HG03280 (cell line): ENCODE data around the gene NOTCH1.
A peak's percentile ranks its signal among the peaks of the same experiment; 100 is the strongest.

Experiments
- ATAC-seq: cut with Tn5 transposase; IDR thresholded peaks from one replicate; pipeline ENCODE4 v1.9.1; 2021; ENCODE audit warnings: mild to moderate bottlenecking, moderate library complexity; ENCODE audit not compliant: unreplicated experiment

NOTCH1 gene

DNA sequence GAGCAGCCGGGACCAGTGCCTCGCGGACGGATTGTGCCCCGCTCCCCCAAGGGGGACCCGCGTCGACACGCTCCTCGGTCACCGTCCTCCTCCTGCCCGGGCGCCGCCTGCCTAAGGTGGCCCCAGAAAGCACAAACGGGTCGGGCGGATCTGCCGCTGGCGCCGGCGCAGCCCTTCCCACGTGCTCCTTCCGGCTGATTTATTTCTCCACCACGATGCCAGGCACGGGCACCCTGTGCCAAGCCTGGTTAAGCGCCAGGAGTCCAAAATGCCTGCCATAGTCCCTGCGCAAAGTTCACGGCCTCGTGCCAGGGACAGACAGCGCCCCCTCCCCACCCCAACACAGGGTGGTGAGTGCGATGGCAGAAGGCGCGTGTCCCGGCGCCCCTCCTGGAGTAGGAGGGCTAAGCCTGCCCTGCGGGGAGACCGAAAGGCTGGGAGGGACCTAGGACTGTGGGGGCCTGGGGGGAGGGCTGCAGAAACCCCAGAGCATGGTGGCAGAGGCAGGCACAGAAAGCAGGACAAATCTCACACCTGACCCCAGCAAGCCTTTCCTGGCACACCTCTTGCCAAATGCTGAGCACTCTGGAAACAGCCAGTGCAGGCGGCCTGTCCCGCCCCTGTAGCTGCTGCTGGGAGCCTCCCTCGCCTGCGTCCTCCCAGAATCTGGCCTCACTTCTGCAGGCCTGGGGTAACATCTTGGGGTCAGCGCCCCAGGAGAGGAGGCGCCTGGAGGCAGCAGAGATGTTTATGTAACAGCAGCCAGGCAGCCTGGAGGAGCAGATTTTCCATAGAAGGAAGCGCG is 1.1 kb upstream of the NOTCH1 start:
- ATAC-seq = no peak

GRCh38 chr9:136545692-136545964 is 220 bp downstream of the NOTCH1 start:
- no peak for ATAC-seq

GRCh38 chr9:136544964-136545691 is 720 bp downstream of the NOTCH1 start:
- ATAC-seq = peak; percentile 19

GRCh38 chr9:136544548-136544963 is 1.3 kb downstream of the NOTCH1 start:
- ATAC-seq = no peak

DNA sequence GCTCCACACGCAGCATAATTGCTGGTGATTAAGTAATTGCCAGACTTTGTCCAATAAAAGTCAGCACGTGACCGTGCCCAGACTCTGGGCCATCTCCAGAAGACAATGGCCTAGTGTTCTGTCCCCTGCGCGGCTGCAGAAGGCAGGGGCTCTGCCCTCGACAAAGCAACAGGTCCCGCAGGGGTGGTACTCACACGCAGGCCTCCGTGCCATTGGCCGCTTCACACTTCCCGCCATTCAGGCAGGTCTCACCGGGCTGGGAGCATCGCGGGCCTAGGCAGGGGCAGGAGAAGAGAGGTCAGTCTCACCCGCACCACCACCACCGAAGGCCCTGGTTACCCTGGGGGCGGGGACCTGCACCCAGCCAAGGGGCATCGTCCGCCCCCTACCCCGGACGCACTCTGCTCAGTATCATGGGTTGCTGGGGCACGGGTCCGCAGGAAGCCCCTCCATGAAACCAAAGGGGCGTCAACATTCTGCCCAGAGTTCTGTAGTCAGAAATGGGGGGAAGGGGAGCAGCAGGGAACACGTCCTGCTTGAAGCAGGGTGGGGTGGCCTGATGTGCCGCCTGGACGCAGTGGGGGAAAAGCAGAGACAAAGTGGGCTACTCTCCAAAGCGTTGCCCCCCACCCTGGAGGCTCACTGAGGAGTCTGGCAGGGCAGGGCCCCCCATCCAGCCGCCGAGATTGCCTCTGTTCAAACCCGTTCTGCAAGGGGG is 1.9 kb downstream of the NOTCH1 start:
- no peak for ATAC-seq

GRCh38 chr9:136543280-136543679 is 2.6 kb downstream of the NOTCH1 start:
- ATAC-seq = no peak

- no peak for ATAC-seq
Observed at GRCh38 chr9:136542241-136543040, 3.4 kb downstream of the NOTCH1 start.

DNA sequence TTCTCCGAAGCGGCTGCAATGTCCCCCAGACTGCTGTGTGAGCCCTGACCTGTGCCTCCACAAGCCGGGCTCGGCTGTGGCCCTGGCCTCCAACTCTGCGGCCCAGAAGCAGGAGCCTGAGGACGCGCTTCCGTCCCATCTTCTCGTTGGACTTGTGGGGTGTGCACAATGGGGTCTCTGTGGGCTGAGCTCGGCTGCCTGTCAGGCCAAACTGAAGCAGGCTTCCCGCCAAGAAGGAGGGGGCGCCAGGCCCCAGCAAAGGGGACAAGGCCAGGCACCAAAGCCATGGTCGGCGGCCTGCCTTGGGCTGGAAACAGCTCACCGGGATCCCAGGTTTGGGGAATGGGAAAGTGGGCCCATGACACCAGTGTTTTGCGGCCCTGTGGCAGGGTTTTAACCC is 4.1 kb downstream of the NOTCH1 start:
- no peak for ATAC-seq

DNA sequence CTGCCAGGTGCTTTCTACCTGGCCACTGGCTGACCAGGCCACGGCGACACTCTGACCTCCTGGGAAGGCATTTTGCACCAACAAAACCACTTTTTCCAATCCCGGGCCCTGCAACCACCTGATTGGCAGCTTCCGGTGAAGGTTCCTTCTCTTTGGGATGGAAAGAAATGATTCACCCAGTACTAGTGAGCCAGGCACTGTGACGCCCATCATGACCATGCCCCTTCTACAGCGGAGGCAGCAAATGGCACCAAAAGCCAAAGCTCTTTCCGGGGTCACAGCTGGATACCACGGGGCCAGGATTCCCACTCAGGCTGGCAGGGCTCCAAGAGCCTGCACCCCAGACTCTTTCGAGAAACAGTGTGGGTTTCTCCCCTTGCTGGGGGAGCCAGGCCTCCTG is 4.7 kb downstream of the NOTCH1 start:
- no peak for ATAC-seq

DNA sequence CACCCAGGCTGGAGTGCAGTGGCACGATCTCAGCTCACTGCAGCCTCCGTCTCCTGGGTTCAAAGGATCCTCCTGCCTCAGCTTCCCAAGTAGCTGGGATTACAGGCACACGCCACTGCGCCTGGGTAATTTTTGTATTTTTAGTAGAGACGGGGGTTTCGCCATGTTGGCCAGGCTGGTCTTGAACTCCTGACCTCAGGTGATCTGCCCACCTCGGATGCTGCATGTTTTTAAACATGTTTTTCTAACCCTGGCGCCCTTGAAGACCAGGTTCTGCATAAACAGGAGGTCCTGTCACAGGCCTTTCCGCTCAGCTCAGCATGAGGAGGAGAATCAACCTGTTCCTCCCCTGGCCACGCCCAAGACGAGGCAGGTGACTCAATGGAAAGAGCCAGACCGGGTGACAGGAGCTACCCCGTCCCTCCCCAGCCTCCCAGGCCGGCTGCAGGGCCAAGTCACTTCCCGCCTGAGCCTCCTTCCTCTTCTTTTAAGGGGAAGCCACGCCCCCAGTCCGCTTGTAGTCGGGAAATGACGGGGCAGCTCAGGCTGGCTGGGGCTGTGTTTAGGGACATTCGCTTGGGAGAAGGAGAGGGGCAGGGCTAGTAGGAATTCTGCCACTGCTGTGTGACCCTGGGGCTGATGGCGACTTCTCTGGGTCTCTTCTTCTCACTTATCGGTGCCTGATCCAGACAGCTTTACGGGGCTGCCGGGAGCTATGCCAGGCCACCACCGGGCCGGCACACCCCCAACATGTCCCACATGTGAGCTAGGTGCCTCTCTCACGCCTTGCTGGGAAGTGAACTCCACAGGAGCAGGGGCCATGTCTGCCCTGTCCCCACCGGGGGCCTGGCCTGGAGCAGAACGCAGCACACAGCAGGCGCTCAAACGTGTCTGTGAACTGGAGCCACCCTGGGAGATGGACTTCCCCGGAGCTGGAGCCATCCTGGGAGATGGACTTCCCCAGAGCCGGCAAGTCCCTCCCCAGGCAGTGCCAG is 6.1 kb downstream of the NOTCH1 start:
- peak; percentile 45 for ATAC-seq

DNA sequence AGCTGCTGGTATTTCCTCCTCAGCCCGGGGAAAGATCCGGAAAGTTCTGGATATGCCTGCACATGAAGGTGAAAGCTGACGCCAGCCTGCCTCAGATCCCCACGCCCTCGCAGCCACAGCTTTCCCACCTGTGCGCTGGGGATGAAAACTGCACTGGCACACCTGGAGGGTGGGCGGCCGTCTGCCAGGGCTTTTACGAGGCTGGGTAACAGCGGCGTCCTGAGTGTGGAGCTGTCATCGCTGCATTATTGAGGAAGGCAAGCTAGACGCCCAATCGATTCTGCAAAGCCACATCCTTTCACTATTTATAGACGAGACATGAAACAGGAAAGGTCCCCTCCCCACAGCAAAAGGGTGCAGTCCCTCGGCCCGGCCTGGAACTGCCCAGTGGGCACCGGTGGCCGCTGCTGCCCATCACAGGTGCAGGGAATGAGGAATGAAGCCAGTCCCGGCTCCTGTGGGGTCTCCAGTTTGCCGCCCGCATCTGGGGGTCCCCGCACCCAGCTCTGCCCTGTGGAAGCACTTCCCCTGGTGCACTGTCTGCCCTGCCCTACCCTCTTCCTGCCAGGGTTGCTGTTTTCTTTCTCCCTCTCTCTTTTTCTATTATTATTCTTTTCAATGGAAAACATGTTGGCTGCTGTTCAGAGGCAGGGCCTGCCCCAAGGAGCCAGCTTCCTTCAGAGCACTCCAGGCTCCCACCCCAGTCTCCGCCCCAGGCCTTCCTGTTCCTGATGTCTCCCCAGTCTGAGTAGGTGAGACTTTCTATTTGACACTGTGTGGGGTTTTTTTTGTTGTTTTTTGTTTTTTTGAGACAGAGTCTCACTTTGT is 7.0 kb downstream of the NOTCH1 start:
- no peak for ATAC-seq

DNA sequence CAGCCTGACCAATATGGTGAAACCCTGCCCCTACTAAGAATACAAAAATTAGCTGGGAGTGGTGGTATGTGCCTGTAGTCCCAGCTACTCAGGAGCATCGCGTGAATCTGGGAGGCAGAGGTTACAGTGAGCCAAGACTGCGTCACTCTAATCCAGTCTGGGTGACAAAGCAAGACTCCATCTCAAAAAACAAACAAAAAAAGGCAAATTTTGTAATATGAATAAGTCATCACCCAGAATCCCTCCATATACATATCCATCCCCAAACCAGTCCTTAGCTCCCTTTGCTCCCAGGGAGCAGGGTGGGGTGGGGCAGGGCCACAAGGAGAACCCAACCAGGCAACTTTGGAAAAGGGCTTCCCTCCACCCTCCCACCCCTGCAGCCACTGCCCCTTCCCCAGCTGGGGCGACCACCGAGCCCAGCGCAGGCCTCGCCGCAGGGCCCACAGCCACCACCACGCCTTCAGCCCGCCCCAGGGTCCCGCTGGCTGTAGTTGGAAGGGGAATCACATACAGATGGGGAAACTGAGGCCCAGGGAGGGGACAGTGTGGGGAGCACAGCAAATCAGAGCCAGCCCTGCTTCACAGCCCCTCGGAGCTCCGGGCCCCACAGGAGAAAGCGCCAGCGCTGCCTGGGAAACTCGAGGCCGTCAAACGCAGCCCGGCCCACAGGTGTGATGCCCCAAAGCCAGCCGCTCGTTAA is 7.8 kb downstream of the NOTCH1 start:
- ATAC-seq = no peak

DNA sequence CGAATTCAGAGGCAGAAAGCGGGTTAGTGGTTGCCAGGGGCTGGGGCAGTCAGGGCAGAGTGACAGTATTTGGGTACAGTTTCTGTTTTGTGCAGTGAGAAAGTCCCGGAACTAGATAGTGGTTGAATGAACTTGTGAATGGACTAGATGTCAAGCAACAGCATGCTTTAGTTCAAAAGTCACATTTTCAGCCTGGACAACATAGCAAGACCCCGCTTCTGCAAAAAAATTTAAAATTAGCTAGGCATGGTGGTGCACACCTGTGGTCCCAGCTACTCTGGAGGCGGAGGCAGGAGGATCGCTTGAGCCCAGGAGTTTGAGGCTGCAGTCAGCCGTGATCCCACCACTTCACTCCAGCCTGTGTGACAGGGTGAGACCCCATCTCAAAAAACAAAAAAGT is 8.4 kb downstream of the NOTCH1 start:
- ATAC-seq = no peak

DNA sequence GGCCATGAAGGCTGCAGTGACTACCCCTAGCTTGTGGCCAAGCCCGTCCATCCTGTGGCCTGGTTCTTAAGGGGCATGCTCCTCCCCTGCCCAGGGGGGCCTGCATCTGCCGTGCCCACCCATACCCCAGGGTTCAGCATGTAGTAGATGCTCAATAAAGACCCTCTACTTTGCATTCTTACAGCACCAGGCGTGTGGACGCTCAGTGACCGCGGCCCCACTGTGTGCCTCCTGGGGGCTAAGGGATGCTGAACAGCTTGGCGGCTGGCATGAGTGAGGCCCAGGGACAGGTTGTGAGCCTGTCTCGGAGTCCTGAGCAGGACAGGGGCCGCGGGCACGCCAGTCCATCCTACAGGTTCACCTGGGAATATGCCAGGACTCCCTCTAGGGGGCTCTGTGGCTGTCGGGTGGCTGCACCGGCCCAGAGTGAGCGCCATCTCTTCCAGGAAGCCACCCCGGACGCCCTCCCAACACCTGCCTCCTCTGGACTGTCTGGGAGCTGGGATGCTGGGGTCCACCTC is 9.1 kb downstream of the NOTCH1 start:
- ATAC-seq = no peak

DNA sequence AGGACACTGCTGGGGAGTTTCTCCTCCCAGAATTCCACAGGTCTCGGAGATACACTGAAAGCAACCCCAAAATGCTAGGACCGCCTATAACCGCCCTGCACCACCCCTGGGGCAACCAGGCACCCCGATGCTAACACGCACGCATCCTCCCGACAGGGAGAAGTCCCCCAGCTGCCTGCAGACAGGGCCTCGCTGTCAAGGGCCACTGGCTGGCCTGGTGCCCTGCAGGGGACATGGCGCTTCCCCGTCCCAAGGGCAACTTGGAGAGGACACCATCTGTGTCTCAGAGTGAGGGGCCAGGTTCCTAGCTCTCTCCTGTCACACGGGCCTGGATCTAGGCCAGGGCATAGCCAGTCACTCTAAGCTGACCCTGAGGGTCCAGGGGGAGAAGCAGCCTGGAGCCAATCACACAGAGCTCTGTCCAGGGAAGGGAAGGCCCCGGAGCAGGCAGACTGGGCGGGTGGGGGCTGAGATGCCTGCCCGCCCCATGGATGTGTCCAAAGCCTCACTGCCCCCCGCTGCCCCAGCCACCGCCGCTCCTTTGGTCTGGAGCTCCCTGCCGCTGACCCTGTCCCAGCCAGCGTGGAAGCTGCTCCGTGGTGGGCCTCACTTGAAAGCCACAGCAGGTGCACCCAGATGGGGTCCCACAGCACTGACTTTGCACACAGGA is 9.7 kb downstream of the NOTCH1 start:
- no peak for ATAC-seq

GRCh38 chr9:136535070-136535469 is 10.8 kb downstream of the NOTCH1 start:
- no peak for ATAC-seq

- ATAC-seq = no peak
Observed at GRCh38 chr9:136534366-136534765, 11.5 kb downstream of the NOTCH1 start.

DNA sequence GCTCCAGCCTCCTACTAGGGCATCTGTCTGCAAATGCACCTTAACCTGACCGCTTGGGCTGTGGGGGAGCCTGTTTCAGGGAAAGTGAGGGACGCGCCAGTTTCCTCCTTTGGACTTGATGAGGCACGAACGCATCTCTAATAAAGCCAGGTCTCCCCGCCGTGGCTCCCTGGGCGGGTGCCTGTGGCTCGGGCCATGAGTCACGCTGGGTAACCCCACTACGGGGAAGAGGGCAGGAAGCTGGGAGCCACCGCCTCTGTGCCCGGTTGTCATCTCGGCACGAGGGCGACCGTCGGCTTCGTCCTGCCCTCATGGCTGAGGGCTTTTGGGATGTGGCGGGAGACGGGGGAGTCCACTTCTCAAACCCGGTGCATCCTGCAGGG is 12.1 kb downstream of the NOTCH1 start:
- ATAC-seq = no peak
